Osteoblast (primary cell): ENCODE data around the gene ZNF652. TPM values are rescaled to one million over a fixed set of nuclear protein-coding genes. Genes with fewer than 3 reads are reported as not detected.
"Not testable (repeated sequence)": the region's sequence is repeated elsewhere in the genome, so short reads cannot be mapped to it uniquely, and the experiment has no call there.

ENCODE experiments used
- DNase-seq: peaks from one replicate; pipeline ENCODE4 v3.0.0; 2011; ENCODE audit warnings: low spot score, mixed read lengths; ENCODE audit not compliant: insufficient read length; ENCODE audit errors: missing footprints
- H2AFZ ChIP-seq: 2 replicates; pipeline ENCODE4 v1.6.0; 2011; ENCODE audit warnings: mild to moderate bottlenecking, low read length
- H3K27ac ChIP-seq: 2 replicates; pipeline ENCODE4 v1.5.1; 2011; ENCODE audit warnings: mild to moderate bottlenecking, low read depth, low read length, moderate library complexity
- H3K27me3 ChIP-seq: 2 replicates; pipeline ENCODE4 v1.6.0; 2012; ENCODE audit warnings: mild to moderate bottlenecking, control low read depth, inconsistent platforms, low read length, moderate library complexity; ENCODE audit not compliant: insufficient read depth
- H3K36me3 ChIP-seq: 2 replicates; pipeline ENCODE4 v1.5.1; 2011; ENCODE audit warnings: mild to moderate bottlenecking, low read length, control low read depth, moderate library complexity; ENCODE audit not compliant: insufficient read depth
- H3K4me1 ChIP-seq: 2 replicates; pipeline ENCODE4 v1.5.1; 2011; ENCODE audit warnings: mild to moderate bottlenecking, low read length, control low read depth, moderate library complexity; ENCODE audit not compliant: insufficient read depth
- H3K4me2 ChIP-seq: 2 replicates; pipeline ENCODE4 v1.6.0; 2011; ENCODE audit warnings: mild to moderate bottlenecking, low read length; ENCODE audit not compliant: insufficient read depth
- H3K4me3 ChIP-seq: fragments of 200-600 bp; sonication (generic); 3 replicates; pipeline ENCODE4 v1.5.1; 2012; ENCODE audit warnings: mild to moderate bottlenecking, low read length, inconsistent platforms; ENCODE audit not compliant: insufficient read depth
- H3K79me2 ChIP-seq: 2 replicates; pipeline ENCODE4 v1.6.0; 2012; ENCODE audit warnings: mild to moderate bottlenecking, low read length, control low read depth, inconsistent platforms; ENCODE audit not compliant: insufficient read depth
- H3K9me3 ChIP-seq: 2 replicates; pipeline ENCODE4 v1.5.1; 2011; ENCODE audit warnings: low read depth, low read length, control low read depth
- H4K20me1 ChIP-seq: 2 replicates; pipeline ENCODE4 v1.6.0; 2012; ENCODE audit warnings: mild to moderate bottlenecking, low read length, control low read depth; ENCODE audit not compliant: insufficient read depth
- CTCF ChIP-seq: IDR thresholded peaks from 2 replicates; pipeline ENCODE4 v1.5.1; 2011; ENCODE audit warnings: mild to moderate bottlenecking, low read depth, low read length, moderate library complexity; ENCODE audit errors: extremely low read depth
- total RNA-seq: library from RNA; depleted of rRNA; stranded (reverse); fragments of >200 nt; gene quantifications from 2 replicates; pipeline ENCODE4 v1.2.3, GENCODE V29; 2012

The ZNF652 gene
- total RNA-seq, 1 donor = 28.2 TPM

- no peak overlapping the region for H3K4me3 ChIP-seq
- H3K4me2 ChIP-seq = no peak overlapping the region
- H3K4me1 ChIP-seq = no peaks in the 10 kb centered on the region
- no peak for TF ChIP-seq CTCF
- no peaks in the 10 kb centered on the region for H3K36me3 ChIP-seq
- H2AFZ ChIP-seq = no peak overlapping the region
- H3K27me3 ChIP-seq = no peaks in the 10 kb centered on the region
- H3K9me3 ChIP-seq = no peaks in the 10 kb centered on the region
- H3K27ac ChIP-seq = no peak overlapping the region
- H4K20me1 ChIP-seq = no peaks in the 10 kb centered on the region
- DNase-seq = peak; percentile 68
- H3K79me2 ChIP-seq = no peaks in the 10 kb centered on the region
Measured at GRCh38 chr17:49269356-49269755, 92.7 kb downstream of the ZNF652 start.

GRCh38 chr17:49267912-49268311, 94.1 kb downstream of the ZNF652 start:
- no peaks in the 10 kb centered on the region for H4K20me1 ChIP-seq
- no peak overlapping the region for H3K4me2 ChIP-seq
- no peak for DNase-seq
- no peak overlapping the region for H3K4me3 ChIP-seq
- H3K79me2 ChIP-seq = no peaks in the 10 kb centered on the region
- H2AFZ ChIP-seq = no peak overlapping the region
- no peaks in the 10 kb centered on the region for H3K9me3 ChIP-seq
- no peaks in the 10 kb centered on the region for H3K4me1 ChIP-seq
- no peaks in the 10 kb centered on the region for H3K27me3 ChIP-seq
- no peaks in the 10 kb centered on the region for H3K36me3 ChIP-seq
- H3K27ac ChIP-seq = no peak overlapping the region
- TF ChIP-seq CTCF = no peak

GRCh38 chr17:49266233-49266632, 95.8 kb downstream of the ZNF652 start:
- no peaks in the 10 kb centered on the region for H3K27me3 ChIP-seq
- peaks cover under 1% of the 10 kb centered on the region for H3K4me1 ChIP-seq
- H3K27ac ChIP-seq = no peak overlapping the region
- no peak overlapping the region for H3K4me3 ChIP-seq
- no peak overlapping the region for H3K4me2 ChIP-seq
- no peaks in the 10 kb centered on the region for H4K20me1 ChIP-seq
- no peaks in the 10 kb centered on the region for H3K9me3 ChIP-seq
- no peak overlapping the region for H2AFZ ChIP-seq
- no peaks in the 10 kb centered on the region for H3K36me3 ChIP-seq
- H3K79me2 ChIP-seq = no peaks in the 10 kb centered on the region
- peak; percentile 2 for DNase-seq
- TF ChIP-seq CTCF = no peak

- peaks cover 12% of the 10 kb centered on the region for H3K4me1 ChIP-seq
- not testable (repeated sequence) for H3K27ac ChIP-seq, H3K9me3 ChIP-seq, H3K4me3 ChIP-seq, H3K79me2 ChIP-seq, H2AFZ ChIP-seq, H3K36me3 ChIP-seq, DNase-seq, H3K4me2 ChIP-seq, H3K27me3 ChIP-seq, H4K20me1 ChIP-seq
Measured at GRCh38 chr17:49261540-49261939, 100.5 kb downstream of the ZNF652 start.
